HT1080 (cell line): Measurements from ENCODE around the gene ACAP3. TPM values are rescaled to one million over a fixed set of nuclear protein-coding genes. Genes with fewer than 3 reads are reported as not detected.

ENCODE experiments used
- DNase-seq: peaks from one replicate; pipeline ENCODE4 v3.0.0-alpha.2; 2015; ENCODE audit warnings: low read depth
- total RNA-seq: library from RNA; depleted of rRNA; stranded (reverse); fragments of >200 nt; shearing (Covaris generic); gene quantifications from 2 replicates; pipeline ENCODE4 v1.2.3, GENCODE V29; 2014

ACAP3 gene
- total RNA-seq, 1 experiment from 2014 or later = 34.9 TPM

DNA sequence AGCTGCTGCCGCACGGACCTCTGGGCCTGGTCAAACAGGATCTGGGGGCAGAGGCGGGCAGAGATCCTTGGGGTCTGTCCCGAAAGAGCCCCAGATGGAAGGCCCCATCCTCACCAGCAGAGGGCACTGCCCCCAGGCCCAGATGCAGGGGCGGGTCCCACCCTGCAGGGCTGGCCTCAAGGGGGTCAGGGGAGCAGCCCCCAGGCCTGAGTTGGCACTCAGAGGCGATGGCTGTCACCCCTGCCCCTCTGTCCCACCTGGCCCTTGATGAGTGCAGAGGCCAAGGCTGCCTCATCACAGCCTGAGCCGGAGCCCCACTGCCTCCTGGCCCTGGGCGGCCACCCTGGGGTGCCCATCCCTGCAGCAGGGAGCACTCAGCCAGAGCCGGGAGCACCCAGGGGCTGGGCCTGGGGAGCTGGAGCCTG, 5.7 kb downstream of the ACAP3 start:
- no peak for DNase-seq

DNA sequence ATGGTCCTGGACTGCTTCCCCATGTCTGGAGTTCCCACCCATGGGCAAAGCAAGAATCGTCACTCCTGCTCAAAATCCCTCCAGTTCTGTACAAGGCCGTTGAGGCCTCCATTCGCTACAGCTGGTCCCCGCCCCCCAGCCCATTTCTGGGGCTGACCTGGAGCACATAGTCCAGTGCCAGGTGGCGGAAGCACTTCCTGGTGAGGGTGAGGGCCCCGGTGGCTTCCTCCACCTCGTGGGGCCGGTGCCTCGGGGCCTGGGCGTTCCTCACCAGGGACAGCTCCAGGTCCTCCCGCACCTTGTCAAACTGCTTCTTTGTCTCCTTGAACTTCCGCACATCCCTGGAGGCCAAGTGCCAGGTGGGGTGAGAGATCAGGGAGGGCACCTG, 7.4 kb downstream of the ACAP3 start:
- no peak for DNase-seq

DNA sequence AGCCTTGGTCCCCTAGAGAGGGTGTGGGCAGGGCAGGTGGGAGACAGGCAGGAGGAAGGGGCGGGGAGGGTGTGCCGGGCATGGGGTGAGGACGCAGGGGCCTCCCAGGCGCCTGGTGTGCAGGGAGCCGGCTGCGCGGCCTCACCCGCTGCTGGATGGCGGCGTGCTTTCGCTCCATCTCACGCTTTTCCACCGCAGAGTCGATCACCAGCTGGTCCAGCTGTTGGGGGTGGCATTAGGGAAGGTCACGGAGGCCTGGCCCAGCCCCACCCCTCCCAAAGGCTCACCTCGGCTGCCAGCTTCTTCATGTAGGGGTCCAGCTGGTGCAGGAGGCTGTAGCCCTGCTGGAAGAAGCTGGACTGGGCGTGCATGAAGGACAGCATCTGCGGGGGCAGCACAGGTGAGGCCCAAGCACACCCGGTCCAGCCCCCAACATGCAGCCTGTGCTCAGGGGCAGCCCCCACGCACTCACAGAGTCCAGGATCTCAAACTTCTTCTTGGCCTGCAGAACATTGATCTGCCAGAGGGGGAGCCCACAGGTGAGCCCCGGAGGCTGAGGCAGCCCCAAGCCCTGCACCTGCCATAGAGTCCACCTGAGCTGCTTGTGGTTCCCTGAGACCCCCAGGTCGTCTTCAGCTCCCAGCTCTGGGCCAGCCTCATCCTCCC, 7.9 kb downstream of the ACAP3 start:
- no peak for DNase-seq

DNA sequence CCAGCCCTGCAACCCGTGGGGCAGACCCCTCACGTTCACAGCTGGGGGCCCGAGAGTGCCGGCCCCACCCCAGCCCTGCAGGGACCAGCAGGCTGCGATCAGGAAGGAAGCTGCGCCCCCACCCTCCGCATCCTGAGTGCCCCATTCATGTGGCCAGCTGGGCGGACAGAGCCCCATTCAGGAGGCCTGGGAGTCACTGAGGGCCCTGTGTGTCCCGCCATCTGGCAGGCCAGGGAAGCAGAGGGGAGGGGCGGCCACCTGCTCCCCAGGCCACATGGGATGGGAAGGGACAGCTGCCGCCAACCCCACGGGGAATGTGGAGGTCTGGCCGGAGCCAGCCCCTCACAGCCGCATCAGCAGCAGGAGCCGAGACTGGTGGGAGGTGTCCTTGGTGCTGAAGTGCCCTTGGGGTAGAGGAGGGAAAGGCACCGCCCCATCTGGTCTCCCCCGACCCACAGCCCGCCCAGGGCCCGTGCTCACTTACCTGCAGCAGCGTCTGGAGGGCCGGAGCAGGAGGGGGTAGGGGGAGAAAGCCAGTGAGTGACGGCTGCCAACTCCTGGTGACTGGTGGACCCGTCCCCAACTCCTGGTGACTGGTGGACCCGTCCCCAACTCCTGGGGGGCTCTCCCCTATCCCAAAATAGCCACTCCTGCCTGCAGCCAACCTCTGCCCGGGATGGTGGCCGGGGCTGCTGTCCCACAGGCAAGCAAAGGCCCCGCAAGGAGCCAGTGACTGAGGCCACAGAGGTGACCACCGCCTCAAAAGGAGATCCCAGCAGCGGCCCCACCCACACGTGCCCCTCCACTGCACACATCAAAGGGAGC, 8.7 kb downstream of the ACAP3 start:
- DNase-seq = no peak

DNA sequence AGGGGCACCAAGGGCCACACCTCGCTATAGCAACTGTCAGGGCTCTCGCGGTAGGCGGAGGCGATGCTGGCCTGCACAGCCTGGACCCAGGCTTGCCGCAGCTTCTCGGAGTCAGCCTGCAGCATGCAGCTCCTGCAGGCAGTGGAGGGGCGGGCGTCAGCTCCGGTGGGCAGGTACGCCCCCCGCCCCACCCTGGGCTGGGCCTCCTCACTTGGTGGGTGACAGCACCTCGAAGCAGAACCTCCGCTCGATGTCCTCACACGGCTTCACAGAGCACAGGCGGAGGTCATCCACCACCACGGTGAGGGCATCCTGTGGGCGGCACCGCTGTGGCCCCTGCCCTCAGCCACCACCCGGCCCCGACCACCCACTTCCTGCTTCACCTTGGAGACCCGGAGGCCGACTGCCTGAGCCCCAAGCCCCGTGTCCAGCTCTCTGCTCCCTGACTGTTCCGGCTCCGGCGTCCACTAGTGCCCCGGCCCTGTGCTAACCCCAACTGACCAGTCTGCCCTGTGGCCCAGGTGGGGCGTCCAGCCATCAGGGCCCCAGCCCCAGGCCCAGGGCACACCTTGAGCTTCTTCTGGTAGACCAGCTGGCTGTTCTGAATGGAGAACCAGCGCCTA, 9.8 kb downstream of the ACAP3 start:
- no peak for DNase-seq

DNA sequence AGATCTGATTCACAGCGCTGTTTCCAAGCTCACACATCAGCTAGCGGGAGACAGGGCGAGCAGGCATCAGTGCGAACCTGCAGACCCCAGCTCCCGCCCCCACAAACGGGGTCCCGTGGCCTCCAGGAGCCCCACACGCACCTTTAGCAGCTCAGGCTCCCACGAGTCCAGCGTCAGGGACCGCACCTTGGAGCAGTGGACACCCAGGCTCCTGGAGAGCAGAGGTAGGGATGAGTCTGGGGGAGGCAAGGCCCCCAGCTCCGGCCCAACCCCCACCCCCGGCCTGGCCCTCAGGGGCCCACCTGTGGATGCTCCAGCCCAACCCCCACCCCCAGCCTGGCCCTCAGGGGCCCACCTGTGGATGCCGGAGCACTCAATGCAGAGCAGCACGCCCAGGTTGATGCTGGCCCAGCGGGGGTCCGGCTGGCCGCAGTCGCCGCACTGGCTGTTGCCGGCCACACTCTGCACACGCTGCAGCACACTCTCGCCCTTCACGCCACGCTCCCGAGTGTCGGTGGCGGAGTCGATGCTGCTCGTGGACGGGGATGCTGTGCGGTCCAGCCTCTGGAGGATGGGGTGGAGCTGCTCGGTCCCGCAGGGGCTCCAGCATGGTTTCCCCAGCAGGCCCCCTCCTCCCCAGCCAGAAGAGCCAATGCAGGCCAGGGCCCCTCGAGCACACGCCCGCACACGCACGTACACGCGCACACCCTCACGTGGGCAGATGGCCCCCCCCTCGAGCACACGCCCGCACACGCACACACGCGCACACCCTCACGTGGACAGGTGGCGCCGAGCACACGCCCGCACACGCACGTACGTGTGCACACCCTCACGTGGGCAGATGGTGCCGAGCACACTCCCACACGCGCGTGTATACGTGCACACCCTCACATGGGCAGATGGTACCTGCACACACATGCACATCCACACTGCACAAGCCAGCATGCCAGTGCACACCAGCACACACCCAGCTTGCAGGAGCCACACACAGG, 11.4 kb downstream of the ACAP3 start:
- DNase-seq = no peak

DNA sequence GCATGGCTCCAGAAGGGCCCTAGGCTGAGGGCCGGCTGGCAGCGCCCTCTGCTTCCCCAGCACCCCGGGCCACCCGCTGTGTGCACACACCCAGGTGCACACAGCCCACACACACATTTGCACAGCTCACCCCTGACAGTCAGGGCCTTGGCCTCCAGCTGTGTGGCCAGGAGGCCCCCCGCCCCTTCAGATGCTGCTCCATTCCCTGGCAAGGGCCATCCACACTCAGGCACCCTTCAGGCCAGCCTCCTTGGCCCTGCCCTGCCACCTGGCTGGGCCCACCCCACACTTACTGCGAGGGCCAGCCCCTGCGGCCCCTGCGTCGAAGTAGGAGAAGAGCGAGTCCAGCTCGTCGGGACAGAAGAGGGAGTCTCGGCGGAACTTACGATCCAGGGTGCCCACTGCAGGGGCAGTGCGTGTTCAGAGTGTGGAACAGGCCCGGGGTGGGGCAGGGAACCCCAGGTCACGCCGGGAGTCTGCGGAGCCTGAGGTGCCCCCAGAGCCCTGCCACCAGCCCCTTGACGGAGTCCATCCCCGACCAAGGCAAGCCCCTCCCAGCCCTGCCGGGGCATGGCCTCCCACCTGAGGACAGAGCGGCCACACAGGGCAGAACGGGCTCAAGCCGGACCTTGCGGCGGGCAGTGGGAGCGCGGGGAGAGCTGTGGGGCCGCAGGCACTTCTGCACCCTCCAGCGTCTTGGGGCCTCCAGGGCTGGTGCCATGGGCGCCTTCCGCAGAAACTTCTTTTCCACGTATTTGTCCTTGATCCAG, 12.4 kb downstream of the ACAP3 start:
- no peak for DNase-seq

DNA sequence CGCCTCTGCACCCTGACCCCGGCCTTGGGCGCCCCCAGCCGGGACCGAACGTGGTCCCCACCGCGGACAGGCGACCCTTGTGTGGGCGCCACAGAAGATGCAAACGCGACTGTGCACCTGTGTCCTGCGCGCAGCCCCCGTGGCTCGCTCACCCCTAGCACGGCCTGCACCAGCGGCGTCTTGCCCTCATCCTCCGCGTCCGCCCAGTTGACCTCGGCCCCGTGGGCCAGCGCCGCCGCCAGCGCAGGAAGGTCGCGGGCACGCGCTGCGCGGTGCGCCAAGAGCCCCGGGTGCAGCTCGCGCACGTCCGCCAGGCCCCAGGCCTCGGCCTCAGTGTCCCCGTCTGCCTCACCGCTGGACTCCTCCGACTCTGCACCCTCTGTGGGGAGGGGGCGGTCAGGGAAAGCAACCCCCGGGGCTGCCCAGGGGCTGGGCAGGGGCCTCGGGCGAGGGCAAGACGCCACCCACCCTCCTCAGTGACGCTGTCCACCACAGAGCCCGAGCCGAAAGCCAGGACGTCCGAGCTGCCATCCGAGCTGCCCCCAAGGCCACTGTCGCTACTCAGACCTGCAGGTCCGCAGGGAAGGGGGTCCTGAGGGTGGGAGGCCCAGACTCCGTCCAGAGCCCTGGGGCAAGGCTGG, 13.4 kb downstream of the ACAP3 start:
- no peak for DNase-seq

DNA sequence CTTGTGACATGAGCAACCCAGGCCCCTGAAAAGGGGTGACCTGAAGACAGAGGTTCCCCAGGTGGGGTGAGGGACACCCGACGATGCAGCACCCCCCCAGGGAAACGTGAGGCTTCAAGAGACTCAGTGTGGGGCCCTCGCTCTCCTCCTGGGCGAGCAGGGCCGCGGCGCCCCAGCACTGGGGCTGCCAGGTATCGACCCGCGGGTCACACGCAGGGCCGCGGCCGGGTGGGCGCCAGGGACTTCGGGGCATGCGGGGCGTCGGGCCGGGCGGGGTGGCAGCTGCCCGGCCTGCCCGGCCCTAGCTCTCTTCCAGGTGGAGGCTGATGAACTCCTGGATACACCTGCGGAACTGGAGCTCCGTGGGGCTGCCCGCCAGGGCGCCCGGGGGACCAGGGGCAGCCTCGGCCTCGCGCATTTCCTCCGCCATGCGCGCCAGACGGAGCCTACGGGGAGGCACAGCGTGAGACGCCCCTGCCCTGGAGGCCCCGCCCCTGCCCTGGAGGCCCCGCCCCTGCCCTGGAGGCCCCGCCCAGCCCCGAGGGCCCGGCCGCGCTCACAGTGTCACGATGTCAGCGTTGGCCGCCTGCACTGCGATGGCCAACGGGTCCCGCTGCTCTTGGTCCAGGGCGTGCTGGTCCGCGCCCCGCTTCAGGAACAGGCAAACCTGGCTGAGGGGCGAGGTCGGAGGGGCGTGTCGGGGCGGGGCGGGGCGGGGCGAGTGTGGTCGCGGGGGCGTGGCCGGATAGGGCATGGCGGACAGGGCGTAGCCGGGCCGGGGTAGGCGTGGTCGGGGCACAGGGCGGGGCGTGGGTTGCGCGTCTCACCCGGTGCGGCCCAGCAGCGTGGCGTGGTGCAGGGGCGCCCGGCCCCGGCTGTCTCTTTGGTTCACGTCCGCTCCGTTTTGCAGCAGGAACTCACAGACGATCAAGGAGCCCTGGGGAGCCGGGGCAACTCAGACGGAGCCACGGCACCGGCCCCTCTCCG, 14.2 kb downstream of the ACAP3 start:
- DNase-seq = no peak

DNA sequence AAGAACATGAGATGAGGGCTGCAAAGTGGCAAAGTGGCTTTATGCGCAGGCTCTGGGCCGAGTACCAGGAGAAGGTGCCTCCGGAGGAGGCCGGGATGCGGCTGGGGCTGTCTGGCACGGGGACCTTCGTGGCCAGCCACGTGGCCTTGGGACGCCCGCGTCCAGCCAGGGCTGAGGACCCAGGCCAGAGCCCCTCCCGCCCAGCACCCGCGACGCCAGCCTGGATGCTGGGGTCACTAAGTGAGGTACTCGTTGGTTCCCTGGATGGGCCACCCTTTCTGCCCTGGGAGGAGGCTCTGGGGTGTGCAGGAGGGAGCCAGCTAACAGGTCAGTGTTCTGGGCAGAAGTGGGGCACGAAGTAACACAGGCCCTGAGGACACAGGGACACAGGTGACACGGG, 14.9 kb downstream of the ACAP3 start:
- no peak for DNase-seq

DNA sequence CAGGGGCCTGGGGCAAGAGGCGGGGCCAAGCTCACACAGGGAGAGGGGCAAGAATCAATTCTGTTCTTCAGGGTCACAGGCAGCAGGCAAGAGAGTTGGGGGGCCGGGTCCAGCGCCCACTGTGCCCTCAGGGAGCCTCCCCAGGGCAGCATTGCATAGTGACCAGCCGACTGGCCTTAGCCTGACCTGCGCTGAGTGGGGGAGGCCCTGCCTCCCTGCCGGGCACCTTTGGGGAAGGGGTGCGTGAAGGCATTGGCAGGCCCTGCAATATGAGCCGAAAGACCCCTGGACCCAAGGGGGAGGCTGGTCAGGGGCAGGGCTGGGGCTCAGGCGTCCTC, 15.3 kb downstream of the ACAP3 start:
- DNase-seq = no peak

DNA sequence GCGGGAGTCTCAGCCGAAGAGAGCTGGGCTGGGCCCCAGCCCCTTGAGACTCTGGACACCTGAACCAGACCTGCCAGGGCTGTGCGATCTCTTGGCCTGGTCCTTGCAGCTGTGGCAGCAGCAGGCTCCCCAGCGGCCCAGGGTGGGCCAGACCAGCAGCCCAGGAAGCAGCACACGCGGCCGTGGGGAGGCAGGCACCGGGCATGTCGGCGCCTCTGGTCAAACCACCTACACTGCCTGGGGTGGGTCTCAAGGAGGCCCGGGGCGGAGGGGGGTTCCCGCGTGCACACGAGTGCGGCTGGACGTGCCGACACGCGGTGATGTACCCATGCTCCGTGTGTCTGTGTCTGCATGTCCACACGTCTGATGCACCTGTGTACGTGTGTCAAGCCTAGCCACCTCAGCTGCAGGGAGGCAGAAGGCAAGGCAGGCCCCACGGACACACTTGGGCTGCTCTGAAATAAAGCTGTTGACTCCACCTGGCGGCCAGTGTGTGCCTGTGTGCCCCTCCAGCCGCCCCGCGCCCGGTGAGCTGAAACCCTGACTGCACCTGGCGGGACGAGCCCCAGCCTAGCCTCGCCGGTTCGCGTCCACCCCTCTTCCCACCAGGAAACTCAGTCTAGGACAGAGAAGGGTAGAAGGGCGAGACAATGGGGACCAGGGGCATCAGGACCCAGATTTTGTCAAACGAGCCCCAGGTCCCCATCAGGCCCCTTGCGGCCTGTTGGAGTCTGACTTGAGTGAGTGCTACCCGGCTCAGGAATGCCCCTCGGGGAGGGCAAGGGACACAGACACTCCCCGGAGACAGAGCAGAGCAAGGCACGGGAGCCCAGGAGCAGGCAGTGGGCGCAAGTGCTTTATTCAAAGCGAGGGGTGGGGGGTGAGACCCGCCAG, 15.9 kb downstream of the ACAP3 start:
- peak; percentile 60 for DNase-seq

DNA sequence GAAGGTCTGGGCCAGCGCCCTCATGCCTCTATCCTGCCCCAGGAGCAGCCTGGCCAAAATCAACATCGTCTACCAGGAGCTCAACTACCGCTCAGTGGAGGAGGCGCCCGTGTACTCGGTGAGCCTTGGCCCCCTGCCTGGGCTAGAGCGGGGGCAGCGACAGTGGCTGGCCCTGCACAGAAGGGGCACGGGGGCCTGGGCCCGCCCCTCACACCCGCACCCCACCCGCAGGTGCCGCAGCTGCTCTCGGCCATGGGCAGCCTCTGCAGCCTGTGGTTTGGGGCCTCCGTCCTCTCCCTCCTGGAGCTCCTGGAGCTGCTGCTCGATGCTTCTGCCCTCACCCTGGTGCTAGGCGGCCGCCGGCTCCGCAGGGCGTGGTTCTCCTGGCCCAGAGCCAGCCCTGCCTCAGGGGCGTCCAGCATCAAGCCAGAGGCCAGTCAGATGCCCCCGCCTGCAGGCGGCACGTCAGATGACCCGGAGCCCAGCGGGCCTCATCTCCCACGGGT, 16.7 kb downstream of the ACAP3 start:
- DNase-seq = no peak

DNA sequence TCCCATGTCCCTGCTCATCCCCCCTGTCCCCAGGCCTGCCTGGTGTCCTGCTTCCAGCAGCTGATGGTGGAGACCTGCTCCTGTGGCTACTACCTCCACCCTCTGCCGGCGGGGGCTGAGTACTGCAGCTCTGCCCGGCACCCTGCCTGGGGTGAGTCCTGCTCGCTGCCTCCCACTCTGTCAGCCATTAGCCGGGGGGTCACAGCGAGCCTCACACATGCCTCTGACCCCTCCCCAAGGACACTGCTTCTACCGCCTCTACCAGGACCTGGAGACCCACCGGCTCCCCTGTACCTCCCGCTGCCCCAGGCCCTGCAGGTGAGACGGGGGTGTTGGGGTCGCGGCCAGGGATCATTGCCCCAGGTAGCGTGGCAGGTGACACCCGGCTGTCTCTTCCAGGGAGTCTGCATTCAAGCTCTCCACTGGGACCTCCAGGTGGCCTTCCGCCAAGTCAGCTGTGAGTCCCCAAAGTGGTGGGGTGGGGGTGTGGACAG, 17.4 kb downstream of the ACAP3 start:
- DNase-seq = no peak

DNA sequence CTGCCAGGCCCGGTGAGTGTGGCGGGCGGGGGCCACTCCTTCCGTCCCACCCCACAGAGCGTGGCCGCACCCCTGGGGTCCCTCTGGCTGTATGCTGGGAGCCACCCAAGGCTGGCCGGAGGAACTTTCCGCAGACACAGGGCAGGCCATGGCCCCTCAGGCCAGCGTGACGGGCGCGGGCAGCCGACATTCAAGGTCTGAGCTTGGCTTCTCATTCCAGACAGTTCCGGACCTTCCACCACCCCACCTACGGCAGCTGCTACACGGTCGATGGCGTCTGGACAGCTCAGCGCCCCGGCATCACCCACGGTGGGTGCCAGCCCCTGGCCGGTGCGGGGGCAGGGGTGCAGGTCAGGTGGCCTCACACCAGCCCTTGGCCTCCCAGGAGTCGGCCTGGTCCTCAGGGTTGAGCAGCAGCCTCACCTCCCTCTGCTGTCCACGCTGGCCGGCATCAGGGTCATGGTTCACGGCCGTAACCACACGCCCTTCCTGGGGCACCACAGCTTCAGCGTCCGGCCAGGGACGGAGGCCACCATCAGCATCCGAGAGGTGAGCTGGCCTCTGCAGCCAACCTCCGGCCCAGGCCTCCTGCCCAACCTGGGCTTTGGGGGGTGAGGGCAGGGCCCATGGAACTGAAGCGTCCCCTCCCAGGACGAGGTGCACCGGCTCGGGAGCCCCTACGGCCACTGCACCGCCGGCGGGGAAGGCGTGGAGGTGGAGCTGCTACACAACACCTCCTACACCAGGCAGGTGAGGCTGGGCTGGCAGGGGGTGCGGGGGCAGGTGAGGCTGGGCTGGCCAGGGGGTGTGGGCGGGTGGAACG, 20.2 kb downstream of the ACAP3 start:
- no peak for DNase-seq
